WTC11 (cell line): ENCODE data around the gene AMOT. TPM values are rescaled to one million over a fixed set of nuclear protein-coding genes. Genes with fewer than 3 reads are reported as not detected.

Experiments
- ATAC-seq: fragments of 200-7000 bp; cut with Tn5 transposase; 2 replicates; pipeline ENCODE4 v1.10.0; 2021; ENCODE audit warnings: mild to moderate bottlenecking, moderate library complexity
- CTCF ChIA-PET: fragments of 300-600 bp; sonication (Branson Sonifier 250); formaldehyde crosslinking; loops from one replicate; lab custom pipeline; 2021; ENCODE audit warnings: antibody characterized with exemption; lab: Charles Lee
- POLR2A ChIA-PET: fragments of 350-600 bp; sonication (Branson Sonifier 250); formaldehyde crosslinking; loops from one replicate; lab custom pipeline; 2021; ENCODE audit warnings: antibody characterized with exemption; lab: Charles Lee
- DNase-seq: peaks from one replicate; pipeline ENCODE4 v3.0.0; 2021; ENCODE audit warnings: low spot score
- H3K27ac Mint-ChIP-seq: 2 replicates; pipeline ENCODE4 v1.8.0; 2021; ENCODE audit warnings: mixed read lengths
- H3K27me3 Mint-ChIP-seq: 2 replicates; pipeline ENCODE4 v1.8.0; 2021; ENCODE audit warnings: low read depth, mild to moderate bottlenecking, moderate library complexity, mixed read lengths
- H3K36me3 Mint-ChIP-seq: 2 replicates; pipeline ENCODE4 v1.8.0; 2021; ENCODE audit warnings: mixed read lengths
- H3K4me1 Mint-ChIP-seq: 2 replicates; pipeline ENCODE4 v1.8.0; 2022; ENCODE audit warnings: mixed read lengths
- H3K4me3 Mint-ChIP-seq: 2 replicates; pipeline ENCODE4 v1.8.0; 2021; ENCODE audit warnings: mild to moderate bottlenecking, moderate library complexity, mixed read lengths
- H3K9me3 Mint-ChIP-seq: 2 replicates; pipeline ENCODE4 v1.8.0; 2021; ENCODE audit warnings: mixed read lengths
- ELF4 ChIP-seq: sonication (generic); formaldehyde crosslinking; IDR thresholded peaks from 2 replicates; pipeline ENCODE4 v1.8.1; 2022; ENCODE audit warnings: low read depth, mild to moderate bottlenecking, moderate library complexity, missing genetic modification reagents
- NR2C2 ChIP-seq: sonication (generic); formaldehyde crosslinking; IDR thresholded peaks from 2 replicates; pipeline ENCODE4 v1.8.0; 2022; ENCODE audit warnings: mild to moderate bottlenecking, missing genetic modification reagents
- NR3C1 ChIP-seq: sonication (generic); formaldehyde crosslinking; conservative IDR thresholded peaks from 2 replicates; pipeline ENCODE4 v1.8.1; 2023; ENCODE audit warnings: low read depth, mild to moderate bottlenecking, missing genetic modification reagents
- OVOL2 ChIP-seq: fragments of 250-450 bp; sonication (Bioruptor Pico); IDR thresholded peaks from 2 replicates; pipeline ENCODE4 v1.9.0; 2021; ENCODE audit warnings: mild to moderate bottlenecking, borderline replicate concordance
- RELA ChIP-seq: sonication (generic); formaldehyde crosslinking; IDR thresholded peaks from 2 replicates; pipeline ENCODE4 v1.8.1; 2022; ENCODE audit warnings: missing genetic modification reagents, mild to moderate bottlenecking, borderline replicate concordance
- RORB ChIP-seq: fragments of 250-450 bp; sonication (Bioruptor Pico); IDR thresholded peaks from 2 replicates; pipeline ENCODE4 v1.9.0; 2021; ENCODE audit warnings: mild to moderate bottlenecking
- SMAD4 ChIP-seq: sonication (generic); formaldehyde crosslinking; IDR thresholded peaks from 2 replicates; pipeline ENCODE4 v1.8.0; 2022; ENCODE audit warnings: mild to moderate bottlenecking, missing genetic modification reagents
- TEAD1 ChIP-seq: sonication (generic); formaldehyde crosslinking; IDR thresholded peaks from 2 replicates; pipeline ENCODE4 v1.8.0; 2022; ENCODE audit warnings: mild to moderate bottlenecking, missing genetic modification reagents
- ZNF232 ChIP-seq: sonication (generic); formaldehyde crosslinking; IDR thresholded peaks from 2 replicates; pipeline ENCODE4 v1.8.0; 2022; ENCODE audit warnings: mild to moderate bottlenecking, missing genetic modification reagents
- ZNF396 ChIP-seq: fragments of 250-450 bp; sonication (Bioruptor Pico); IDR thresholded peaks from 2 replicates; pipeline ENCODE4 v1.8.0; 2021; ENCODE audit warnings: mild to moderate bottlenecking, moderate library complexity, borderline replicate concordance
- ZNF416 ChIP-seq: fragments of 250-450 bp; sonication (Bioruptor Pico); IDR thresholded peaks from 2 replicates; pipeline ENCODE4 v1.9.0; 2021; ENCODE audit warnings: mild to moderate bottlenecking, inconsistent platforms
- ZNF423 ChIP-seq: fragments of 250-450 bp; sonication (Bioruptor Pico); IDR thresholded peaks from 2 replicates; pipeline ENCODE4 v2.1.2; 2022; ENCODE audit warnings: mild to moderate bottlenecking, moderate library complexity
- total RNA-seq: library from RNA; stranded (reverse); gene quantifications from 3 replicates; pipeline ENCODE4 v1.2.3, GENCODE V29; 2021
- TF ChIP-seq, protein P1 (sequence below): sonication (generic); formaldehyde crosslinking; IDR thresholded peaks from 2 replicates; pipeline ENCODE4 v1.8.1; 2023; ENCODE audit warnings: mild to moderate bottlenecking, missing genetic modification reagents
- TF ChIP-seq, protein P2 (sequence below): sonication (generic); formaldehyde crosslinking; IDR thresholded peaks from 2 replicates; pipeline ENCODE4 v1.8.1; 2022; ENCODE audit warnings: missing genetic modification reagents, borderline replicate concordance
- TF ChIP-seq, protein P3 (sequence below): fragments of 250-450 bp; sonication (Bioruptor Pico); IDR thresholded peaks from 2 replicates; pipeline ENCODE4 v1.8.0; 2021; ENCODE audit warnings: mild to moderate bottlenecking
- TF ChIP-seq, protein P4 (sequence below): sonication (generic); formaldehyde crosslinking; IDR thresholded peaks from 2 replicates; pipeline ENCODE4 v1.8.1; 2022; ENCODE audit warnings: low read depth, mild to moderate bottlenecking, moderate library complexity, missing genetic modification reagents, borderline replicate concordance

AMOT gene
- total RNA-seq, 1 experiment from 2014 or later: 7.2 TPM

- TF ChIP-seq ZNF232 (CRISPR knock-in tag): no peak
- TF ChIP-seq NR3C1: no peak
- no peak for TF ChIP-seq ZNF396 (CRISPR knock-in tag)
- TF ChIP-seq TEAD1 (CRISPR knock-in tag): no peak
- TF ChIP-seq RELA: no peak
- no peak for TF ChIP-seq RORB (CRISPR knock-in tag)
- TF ChIP-seq, protein P1, sequence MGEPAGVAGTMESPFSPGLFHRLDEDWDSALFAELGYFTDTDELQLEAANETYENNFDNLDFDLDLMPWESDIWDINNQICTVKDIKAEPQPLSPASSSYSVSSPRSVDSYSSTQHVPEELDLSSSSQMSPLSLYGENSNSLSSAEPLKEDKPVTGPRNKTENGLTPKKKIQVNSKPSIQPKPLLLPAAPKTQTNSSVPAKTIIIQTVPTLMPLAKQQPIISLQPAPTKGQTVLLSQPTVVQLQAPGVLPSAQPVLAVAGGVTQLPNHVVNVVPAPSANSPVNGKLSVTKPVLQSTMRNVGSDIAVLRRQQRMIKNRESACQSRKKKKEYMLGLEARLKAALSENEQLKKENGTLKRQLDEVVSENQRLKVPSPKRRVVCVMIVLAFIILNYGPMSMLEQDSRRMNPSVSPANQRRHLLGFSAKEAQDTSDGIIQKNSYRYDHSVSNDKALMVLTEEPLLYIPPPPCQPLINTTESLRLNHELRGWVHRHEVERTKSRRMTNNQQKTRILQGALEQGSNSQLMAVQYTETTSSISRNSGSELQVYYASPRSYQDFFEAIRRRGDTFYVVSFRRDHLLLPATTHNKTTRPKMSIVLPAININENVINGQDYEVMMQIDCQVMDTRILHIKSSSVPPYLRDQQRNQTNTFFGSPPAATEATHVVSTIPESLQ (CRISPR knock-in tag): no peak
- no peak for TF ChIP-seq OVOL2 (CRISPR knock-in tag)
- no peak for TF ChIP-seq SMAD4 (CRISPR knock-in tag)
- TF ChIP-seq, protein P2, sequence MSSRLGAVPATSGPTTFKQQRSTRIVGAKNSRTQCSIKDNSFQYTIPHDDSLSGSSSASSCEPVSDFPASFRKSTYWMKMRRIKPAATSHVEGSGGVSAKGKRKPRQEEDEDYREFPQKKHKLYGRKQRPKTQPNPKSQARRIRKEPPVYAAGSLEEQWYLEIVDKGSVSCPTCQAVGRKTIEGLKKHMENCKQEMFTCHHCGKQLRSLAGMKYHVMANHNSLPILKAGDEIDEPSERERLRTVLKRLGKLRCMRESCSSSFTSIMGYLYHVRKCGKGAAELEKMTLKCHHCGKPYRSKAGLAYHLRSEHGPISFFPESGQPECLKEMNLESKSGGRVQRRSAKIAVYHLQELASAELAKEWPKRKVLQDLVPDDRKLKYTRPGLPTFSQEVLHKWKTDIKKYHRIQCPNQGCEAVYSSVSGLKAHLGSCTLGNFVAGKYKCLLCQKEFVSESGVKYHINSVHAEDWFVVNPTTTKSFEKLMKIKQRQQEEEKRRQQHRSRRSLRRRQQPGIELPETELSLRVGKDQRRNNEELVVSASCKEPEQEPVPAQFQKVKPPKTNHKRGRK (CRISPR knock-in tag): no peak
- TF ChIP-seq ELF4: no peak
- no peak for TF ChIP-seq ZNF416 (CRISPR knock-in tag)
- TF ChIP-seq, all 79 proteins: peak for 0
These were observed 106.3 kb downstream of the AMOT start (continued) for GRCh38 chrX:112734290-112734689.

- peaks cover 22% of the 10 kb centered on the region for H3K27me3 Mint-ChIP-seq
- peaks cover 31% of the 10 kb centered on the region for H3K4me1 Mint-ChIP-seq
- TF ChIP-seq, protein P3, sequence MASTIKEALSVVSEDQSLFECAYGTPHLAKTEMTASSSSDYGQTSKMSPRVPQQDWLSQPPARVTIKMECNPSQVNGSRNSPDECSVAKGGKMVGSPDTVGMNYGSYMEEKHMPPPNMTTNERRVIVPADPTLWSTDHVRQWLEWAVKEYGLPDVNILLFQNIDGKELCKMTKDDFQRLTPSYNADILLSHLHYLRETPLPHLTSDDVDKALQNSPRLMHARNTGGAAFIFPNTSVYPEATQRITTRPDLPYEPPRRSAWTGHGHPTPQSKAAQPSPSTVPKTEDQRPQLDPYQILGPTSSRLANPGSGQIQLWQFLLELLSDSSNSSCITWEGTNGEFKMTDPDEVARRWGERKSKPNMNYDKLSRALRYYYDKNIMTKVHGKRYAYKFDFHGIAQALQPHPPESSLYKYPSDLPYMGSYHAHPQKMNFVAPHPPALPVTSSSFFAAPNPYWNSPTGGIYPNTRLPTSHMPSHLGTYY (CRISPR knock-in tag): no peak
- no peak for TF ChIP-seq ZNF232 (CRISPR knock-in tag)
- TF ChIP-seq, protein P4, sequence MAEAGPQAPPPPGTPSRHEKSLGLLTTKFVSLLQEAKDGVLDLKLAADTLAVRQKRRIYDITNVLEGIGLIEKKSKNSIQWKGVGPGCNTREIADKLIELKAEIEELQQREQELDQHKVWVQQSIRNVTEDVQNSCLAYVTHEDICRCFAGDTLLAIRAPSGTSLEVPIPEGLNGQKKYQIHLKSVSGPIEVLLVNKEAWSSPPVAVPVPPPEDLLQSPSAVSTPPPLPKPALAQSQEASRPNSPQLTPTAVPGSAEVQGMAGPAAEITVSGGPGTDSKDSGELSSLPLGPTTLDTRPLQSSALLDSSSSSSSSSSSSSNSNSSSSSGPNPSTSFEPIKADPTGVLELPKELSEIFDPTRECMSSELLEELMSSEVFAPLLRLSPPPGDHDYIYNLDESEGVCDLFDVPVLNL (CRISPR knock-in tag): no peak
- TF ChIP-seq ZNF423 (CRISPR knock-in tag): no peak
- TF ChIP-seq, protein P1 (CRISPR knock-in tag): no peak
- no peak for TF ChIP-seq NR2C2 (CRISPR knock-in tag)
- H3K36me3 Mint-ChIP-seq: 0 out of 2 replicates have a peak, but pooled peaks cover 3% of the 10 kb centered on the region
- ChIA-PET POLR2A (no interaction called here), CTCF (no interaction called here)
- H3K27ac Mint-ChIP-seq: no peak overlapping the region
- peaks cover 8% of the 10 kb centered on the region for H3K9me3 Mint-ChIP-seq
- H3K4me3 Mint-ChIP-seq: no peak overlapping the region
- no peak for ATAC-seq
- DNase-seq: no peak
These were observed 108.8 kb downstream of the AMOT start for GRCh38 chrX:112731793-112732192.

Other genes with a start within 250 kb of the AMOT start
- 2.5 to 4.0 TPM (median 3.5 TPM) in 3 replicates for gene LHFPL1, start 160.9 kb downstream of the AMOT start, total RNA-seq